WTC11 (cell line): ENCODE measurements around the gene FCRLB. TPM values are rescaled to one million over a fixed set of nuclear protein-coding genes. Genes with fewer than 3 reads are reported as not detected.

Experiments used
- ATAC-seq: fragments of 200-7000 bp; cut with Tn5 transposase; 2 replicates; pipeline ENCODE4 v1.10.0; 2021; ENCODE audit warnings: mild to moderate bottlenecking, moderate library complexity
- CTCF ChIA-PET: fragments of 300-600 bp; sonication (Branson Sonifier 250); formaldehyde crosslinking; loops from one replicate; lab custom pipeline; 2021; ENCODE audit warnings: antibody characterized with exemption; lab: Charles Lee
- POLR2A ChIA-PET: fragments of 350-600 bp; sonication (Branson Sonifier 250); formaldehyde crosslinking; loops from one replicate; lab custom pipeline; 2021; ENCODE audit warnings: antibody characterized with exemption; lab: Charles Lee
- DNase-seq: peaks from one replicate; pipeline ENCODE4 v3.0.0; 2021; ENCODE audit warnings: low spot score
- H3K27ac Mint-ChIP-seq: 2 replicates; pipeline ENCODE4 v1.8.0; 2021; ENCODE audit warnings: mixed read lengths
- H3K27me3 Mint-ChIP-seq: 2 replicates; pipeline ENCODE4 v1.8.0; 2021; ENCODE audit warnings: low read depth, mild to moderate bottlenecking, moderate library complexity, mixed read lengths
- H3K36me3 Mint-ChIP-seq: 2 replicates; pipeline ENCODE4 v1.8.0; 2021; ENCODE audit warnings: mixed read lengths
- H3K4me1 Mint-ChIP-seq: 2 replicates; pipeline ENCODE4 v1.8.0; 2022; ENCODE audit warnings: mixed read lengths
- H3K4me3 Mint-ChIP-seq: 2 replicates; pipeline ENCODE4 v1.8.0; 2021; ENCODE audit warnings: mild to moderate bottlenecking, moderate library complexity, mixed read lengths
- H3K9me3 Mint-ChIP-seq: 2 replicates; pipeline ENCODE4 v1.8.0; 2021; ENCODE audit warnings: mixed read lengths
- AFF4 ChIP-seq: sonication (generic); formaldehyde crosslinking; IDR thresholded peaks from 2 replicates; pipeline ENCODE4 v1.8.1; 2023; ENCODE audit warnings: mild to moderate bottlenecking, missing genetic modification reagents, borderline replicate concordance
- ATF3 ChIP-seq: sonication (generic); formaldehyde crosslinking; conservative IDR thresholded peaks from 2 replicates; pipeline ENCODE4 v1.8.1; 2022; ENCODE audit warnings: mild to moderate bottlenecking, missing genetic modification reagents
- CREB1 ChIP-seq: sonication (generic); formaldehyde crosslinking; IDR thresholded peaks from 2 replicates; pipeline ENCODE4 v1.8.0; 2023; ENCODE audit warnings: mild to moderate bottlenecking, missing genetic modification reagents
- CTCF ChIP-seq: fragments of 200-600 bp; IDR thresholded peaks from 2 replicates; pipeline ENCODE4 v1.8.0; 2022; ENCODE audit warnings: antibody characterized with exemption
- FOXJ3 ChIP-seq: sonication (generic); formaldehyde crosslinking; IDR thresholded peaks from 2 replicates; pipeline ENCODE4 v1.9.0; 2021; ENCODE audit warnings: missing genetic modification reagents, mild to moderate bottlenecking, borderline replicate concordance
- FOXP1 ChIP-seq: sonication (generic); formaldehyde crosslinking; IDR thresholded peaks from 2 replicates; pipeline ENCODE4 v1.8.0; 2022; ENCODE audit warnings: missing genetic modification reagents, mild to moderate bottlenecking, moderate library complexity, borderline replicate concordance
- FOXP4 ChIP-seq: sonication (generic); formaldehyde crosslinking; IDR thresholded peaks from 2 replicates; pipeline ENCODE4 v1.8.0; 2022; ENCODE audit warnings: mild to moderate bottlenecking, missing genetic modification reagents
- KAT7 ChIP-seq: sonication (generic); formaldehyde crosslinking; IDR thresholded peaks from 2 replicates; pipeline ENCODE4 v1.8.1; 2023; ENCODE audit warnings: missing genetic modification reagents, mild to moderate bottlenecking, borderline replicate concordance
- NR2C2 ChIP-seq: sonication (generic); formaldehyde crosslinking; IDR thresholded peaks from 2 replicates; pipeline ENCODE4 v1.8.0; 2022; ENCODE audit warnings: mild to moderate bottlenecking, missing genetic modification reagents
- PRRX2 ChIP-seq: fragments of 250-450 bp; sonication (Bioruptor Pico); IDR thresholded peaks from 2 replicates; pipeline ENCODE4 v1.8.0; 2021; ENCODE audit warnings: mild to moderate bottlenecking
- SP1 ChIP-seq: sonication (generic); formaldehyde crosslinking; conservative IDR thresholded peaks from 2 replicates; pipeline ENCODE4 v1.8.1; 2022; ENCODE audit warnings: missing genetic modification reagents
- USF1 ChIP-seq: sonication (generic); formaldehyde crosslinking; IDR thresholded peaks from 2 replicates; pipeline ENCODE4 v1.8.0; 2022; ENCODE audit warnings: mild to moderate bottlenecking, missing genetic modification reagents
- ZNF121 ChIP-seq: sonication (generic); formaldehyde crosslinking; IDR thresholded peaks from 2 replicates; pipeline ENCODE4 v1.8.0; 2023; ENCODE audit warnings: missing genetic modification reagents
- ZNF232 ChIP-seq: sonication (generic); formaldehyde crosslinking; IDR thresholded peaks from 2 replicates; pipeline ENCODE4 v1.8.0; 2022; ENCODE audit warnings: mild to moderate bottlenecking, missing genetic modification reagents
- ZNF263 ChIP-seq: sonication (generic); formaldehyde crosslinking; IDR thresholded peaks from 2 replicates; pipeline ENCODE4 v1.8.1; 2022; ENCODE audit warnings: low read depth, mild to moderate bottlenecking, moderate library complexity, missing genetic modification reagents
- ZNF317 ChIP-seq: sonication (generic); formaldehyde crosslinking; IDR thresholded peaks from 2 replicates; pipeline ENCODE4 v1.8.1; 2023; ENCODE audit warnings: low read depth, mild to moderate bottlenecking, moderate library complexity, missing genetic modification reagents, borderline replicate concordance
- ZNF416 ChIP-seq: fragments of 250-450 bp; sonication (Bioruptor Pico); IDR thresholded peaks from 2 replicates; pipeline ENCODE4 v1.9.0; 2021; ENCODE audit warnings: mild to moderate bottlenecking, inconsistent platforms
- ZNF671 ChIP-seq: fragments of 250-450 bp; sonication (Bioruptor Pico); IDR thresholded peaks from 2 replicates; pipeline ENCODE4 v1.8.0; 2021; ENCODE audit warnings: mild to moderate bottlenecking
- total RNA-seq: library from RNA; stranded (reverse); gene quantifications from 3 replicates; pipeline ENCODE4 v1.2.3, GENCODE V29; 2021
- TF ChIP-seq, protein P1 (sequence below): fragments of 250-450 bp; sonication (Bioruptor Pico); IDR thresholded peaks from 2 replicates; pipeline ENCODE4 v1.9.0; 2021; ENCODE audit warnings: mild to moderate bottlenecking, borderline replicate concordance
- TF ChIP-seq, protein P2 (sequence below): fragments of 250-450 bp; sonication (Bioruptor Pico); IDR thresholded peaks from 2 replicates; pipeline ENCODE4 v1.9.0; 2021; ENCODE audit warnings: moderate library complexity, mild to moderate bottlenecking, inconsistent platforms, borderline replicate concordance

The FCRLB gene
- total RNA-seq, 1 experiment from 2014 or later = 0.37 TPM

- TF ChIP-seq NR2C2 (CRISPR knock-in tag) (0 out of 2 replicates have a peak, but pooled peaks have one; percentile 28), PRRX2 (CRISPR knock-in tag) (no peak), CREB1 (CRISPR knock-in tag) (no peak), FOXJ3 (no peak), AFF4 (no peak; the same call in 1 of the 2 replicates), SP1 (CRISPR knock-in tag) (peak; percentile 64), FOXP4 (CRISPR knock-in tag) (0 out of 2 replicates have a peak, but pooled peaks have one; percentile 22), ZNF416 (CRISPR knock-in tag) (no peak), KAT7 (peak; percentile 55; the same call in 1 of the 2 replicates), ATF3 (CRISPR knock-in tag) (no peak), ZNF671 (CRISPR knock-in tag) (no peak; the same call in 1 of the 2 replicates), ZNF263 (CRISPR knock-in tag) (0 out of 2 replicates have a peak, but pooled peaks have one; percentile 32)
Observed at GRCh38 chr1:161749509-161750407, 28.4 kb downstream of the FCRLB start, which contains the start of gene DUSP12 (continued).

- DNase-seq = no peak
- no peaks in the 10 kb centered on the region; the same call in 1 of the 2 replicates for H3K9me3 Mint-ChIP-seq
- TF ChIP-seq ZNF232 (CRISPR knock-in tag) (no peak), FOXP1 (no peak), ZNF121 (CRISPR knock-in tag) (0 out of 2 replicates have a peak, but pooled peaks have one; percentile 17), USF1 (CRISPR knock-in tag) (no peak), ZNF317 (CRISPR knock-in tag) (no peak), CTCF (peak; percentile 63)
- TF ChIP-seq, protein P1, sequence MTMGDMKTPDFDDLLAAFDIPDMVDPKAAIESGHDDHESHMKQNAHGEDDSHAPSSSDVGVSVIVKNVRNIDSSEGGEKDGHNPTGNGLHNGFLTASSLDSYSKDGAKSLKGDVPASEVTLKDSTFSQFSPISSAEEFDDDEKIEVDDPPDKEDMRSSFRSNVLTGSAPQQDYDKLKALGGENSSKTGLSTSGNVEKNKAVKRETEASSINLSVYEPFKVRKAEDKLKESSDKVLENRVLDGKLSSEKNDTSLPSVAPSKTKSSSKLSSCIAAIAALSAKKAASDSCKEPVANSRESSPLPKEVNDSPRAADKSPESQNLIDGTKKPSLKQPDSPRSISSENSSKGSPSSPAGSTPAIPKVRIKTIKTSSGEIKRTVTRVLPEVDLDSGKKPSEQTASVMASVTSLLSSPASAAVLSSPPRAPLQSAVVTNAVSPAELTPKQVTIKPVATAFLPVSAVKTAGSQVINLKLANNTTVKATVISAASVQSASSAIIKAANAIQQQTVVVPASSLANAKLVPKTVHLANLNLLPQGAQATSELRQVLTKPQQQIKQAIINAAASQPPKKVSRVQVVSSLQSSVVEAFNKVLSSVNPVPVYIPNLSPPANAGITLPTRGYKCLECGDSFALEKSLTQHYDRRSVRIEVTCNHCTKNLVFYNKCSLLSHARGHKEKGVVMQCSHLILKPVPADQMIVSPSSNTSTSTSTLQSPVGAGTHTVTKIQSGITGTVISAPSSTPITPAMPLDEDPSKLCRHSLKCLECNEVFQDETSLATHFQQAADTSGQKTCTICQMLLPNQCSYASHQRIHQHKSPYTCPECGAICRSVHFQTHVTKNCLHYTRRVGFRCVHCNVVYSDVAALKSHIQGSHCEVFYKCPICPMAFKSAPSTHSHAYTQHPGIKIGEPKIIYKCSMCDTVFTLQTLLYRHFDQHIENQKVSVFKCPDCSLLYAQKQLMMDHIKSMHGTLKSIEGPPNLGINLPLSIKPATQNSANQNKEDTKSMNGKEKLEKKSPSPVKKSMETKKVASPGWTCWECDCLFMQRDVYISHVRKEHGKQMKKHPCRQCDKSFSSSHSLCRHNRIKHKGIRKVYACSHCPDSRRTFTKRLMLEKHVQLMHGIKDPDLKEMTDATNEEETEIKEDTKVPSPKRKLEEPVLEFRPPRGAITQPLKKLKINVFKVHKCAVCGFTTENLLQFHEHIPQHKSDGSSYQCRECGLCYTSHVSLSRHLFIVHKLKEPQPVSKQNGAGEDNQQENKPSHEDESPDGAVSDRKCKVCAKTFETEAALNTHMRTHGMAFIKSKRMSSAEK = no peak
- TF ChIP-seq, protein P2, sequence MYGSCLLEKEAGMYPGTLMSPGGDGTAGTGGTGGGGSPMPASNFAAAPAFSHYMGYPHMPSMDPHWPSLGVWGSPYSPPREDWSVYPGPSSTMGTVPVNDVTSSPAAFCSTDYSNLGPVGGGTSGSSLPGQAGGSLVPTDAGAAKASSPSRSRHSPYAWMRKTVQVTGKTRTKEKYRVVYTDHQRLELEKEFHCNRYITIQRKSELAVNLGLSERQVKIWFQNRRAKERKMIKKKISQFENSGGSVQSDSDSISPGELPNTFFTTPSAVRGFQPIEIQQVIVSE (CRISPR knock-in tag) = no peak
- TF ChIP-seq, all 79 proteins: peak for 2
- ChIA-PET POLR2A (interaction anchor here (1.3 kb wide), 1 partner anchor 14 kb away, joined by 4 read pairs; the partner anchor contains the start of gene DUSP12), CTCF (interaction anchor here (1.4 kb wide), 1 partner anchor 273 kb away, joined by 10 read pairs; no protein-coding TSS in a partner anchor)
- Mint-ChIP-seq H3K27me3 (peaks cover 2% of the 10 kb centered on the region; the same call in 1 of the 2 replicates), H3K27ac (no peak overlapping the region), H3K36me3 (peaks cover 3% of the 10 kb centered on the region), H3K4me3 (peak overlapping the region; percentile 43), H3K4me1 (peaks cover 8% of the 10 kb centered on the region)
- ATAC-seq = peak; percentile 57
Observed at GRCh38 chr1:161763522-161764098, 42.3 kb downstream of the FCRLB start.
